ENCODE results near the gene OR2AG1.

DNA sequence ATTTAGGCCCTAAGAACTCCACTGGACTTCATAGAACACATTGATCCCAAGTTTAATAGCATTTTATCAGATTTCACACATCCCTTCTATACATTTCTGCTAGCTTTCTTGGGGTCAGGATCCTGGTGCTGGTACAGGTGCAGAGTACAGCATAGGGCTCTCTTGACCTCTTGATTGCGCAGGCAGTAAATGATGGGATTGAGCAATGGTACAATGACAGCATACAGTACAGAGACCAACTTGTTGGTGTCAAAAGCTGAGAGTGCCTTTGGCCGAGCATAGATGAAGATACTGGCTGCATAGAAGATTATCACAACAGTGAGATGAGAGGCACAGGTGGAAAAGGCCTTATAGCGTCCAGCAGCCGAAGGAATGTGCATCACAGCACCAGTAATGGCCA is 11.8 kb downstream of the OR2AG1 start:
- no peak for TF ChIP-seq ELF1 (IDR thresholded peaks at IDR 0.05)
- no peak for TF ChIP-seq SIN3A (IDR thresholded peaks at IDR 0.05; ENCODE audit: borderline replicate concordance, low read depth, low read length)
- TF ChIP-seq, protein P1, sequence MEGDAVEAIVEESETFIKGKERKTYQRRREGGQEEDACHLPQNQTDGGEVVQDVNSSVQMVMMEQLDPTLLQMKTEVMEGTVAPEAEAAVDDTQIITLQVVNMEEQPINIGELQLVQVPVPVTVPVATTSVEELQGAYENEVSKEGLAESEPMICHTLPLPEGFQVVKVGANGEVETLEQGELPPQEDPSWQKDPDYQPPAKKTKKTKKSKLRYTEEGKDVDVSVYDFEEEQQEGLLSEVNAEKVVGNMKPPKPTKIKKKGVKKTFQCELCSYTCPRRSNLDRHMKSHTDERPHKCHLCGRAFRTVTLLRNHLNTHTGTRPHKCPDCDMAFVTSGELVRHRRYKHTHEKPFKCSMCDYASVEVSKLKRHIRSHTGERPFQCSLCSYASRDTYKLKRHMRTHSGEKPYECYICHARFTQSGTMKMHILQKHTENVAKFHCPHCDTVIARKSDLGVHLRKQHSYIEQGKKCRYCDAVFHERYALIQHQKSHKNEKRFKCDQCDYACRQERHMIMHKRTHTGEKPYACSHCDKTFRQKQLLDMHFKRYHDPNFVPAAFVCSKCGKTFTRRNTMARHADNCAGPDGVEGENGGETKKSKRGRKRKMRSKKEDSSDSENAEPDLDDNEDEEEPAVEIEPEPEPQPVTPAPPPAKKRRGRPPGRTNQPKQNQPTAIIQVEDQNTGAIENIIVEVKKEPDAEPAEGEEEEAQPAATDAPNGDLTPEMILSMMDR (IDR thresholded peaks at IDR 0.05): no peak
- no peak for TF ChIP-seq TAF1 (IDR thresholded peaks at IDR 0.05; ENCODE audit: borderline replicate concordance, low read depth, low read length)
- TF ChIP-seq JUND (IDR thresholded peaks at IDR 0.05): no peak
- no peak for TF ChIP-seq POLR2AphosphoS5 (IDR thresholded peaks at IDR 0.05; ENCODE audit: low read depth, low read length)
- no peak for TF ChIP-seq EP300 (IDR thresholded peaks at IDR 0.05; ENCODE audit: borderline replicate concordance in 1 of 2, low read depth in 1 of 2, low read length in 1 of 2)
- TF ChIP-seq MXI1 (IDR thresholded peaks at IDR 0.05; ENCODE audit: low read depth, low read length): no peak
- TF ChIP-seq, protein P2, sequence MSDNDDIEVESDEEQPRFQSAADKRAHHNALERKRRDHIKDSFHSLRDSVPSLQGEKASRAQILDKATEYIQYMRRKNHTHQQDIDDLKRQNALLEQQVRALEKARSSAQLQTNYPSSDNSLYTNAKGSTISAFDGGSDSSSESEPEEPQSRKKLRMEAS (IDR thresholded peaks at IDR 0.05; ENCODE audit: low read depth): no peak
- TF ChIP-seq, protein P3, sequence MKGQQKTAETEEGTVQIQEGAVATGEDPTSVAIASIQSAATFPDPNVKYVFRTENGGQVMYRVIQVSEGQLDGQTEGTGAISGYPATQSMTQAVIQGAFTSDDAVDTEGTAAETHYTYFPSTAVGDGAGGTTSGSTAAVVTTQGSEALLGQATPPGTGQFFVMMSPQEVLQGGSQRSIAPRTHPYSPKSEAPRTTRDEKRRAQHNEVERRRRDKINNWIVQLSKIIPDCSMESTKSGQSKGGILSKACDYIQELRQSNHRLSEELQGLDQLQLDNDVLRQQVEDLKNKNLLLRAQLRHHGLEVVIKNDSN (IDR thresholded peaks at IDR 0.05; ENCODE audit: borderline replicate concordance, low read depth): no peak
- no peak for TF ChIP-seq RFX5 (IDR thresholded peaks at IDR 0.05; ENCODE audit: low read length)
- TF ChIP-seq, protein P4, sequence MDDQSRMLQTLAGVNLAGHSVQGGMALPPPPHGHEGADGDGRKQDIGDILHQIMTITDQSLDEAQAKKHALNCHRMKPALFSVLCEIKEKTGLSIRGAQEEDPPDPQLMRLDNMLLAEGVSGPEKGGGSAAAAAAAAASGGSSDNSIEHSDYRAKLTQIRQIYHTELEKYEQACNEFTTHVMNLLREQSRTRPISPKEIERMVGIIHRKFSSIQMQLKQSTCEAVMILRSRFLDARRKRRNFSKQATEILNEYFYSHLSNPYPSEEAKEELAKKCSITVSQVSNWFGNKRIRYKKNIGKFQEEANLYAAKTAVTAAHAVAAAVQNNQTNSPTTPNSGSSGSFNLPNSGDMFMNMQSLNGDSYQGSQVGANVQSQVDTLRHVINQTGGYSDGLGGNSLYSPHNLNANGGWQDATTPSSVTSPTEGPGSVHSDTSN (IDR thresholded peaks at IDR 0.05): no peak
- no peak for TF ChIP-seq TEAD4 (IDR thresholded peaks at IDR 0.05; ENCODE audit: borderline replicate concordance, insufficient read depth)
- no peak for TF ChIP-seq NFIC (IDR thresholded peaks at IDR 0.05; ENCODE audit: borderline replicate concordance)
